SK-N-SH (cell line): ENCODE data around the gene SCARB1. TPM values are rescaled to one million over a fixed set of nuclear protein-coding genes. Genes with fewer than 3 reads are reported as not detected.

Experiments used
- CTCF ChIA-PET: fragments of 300-600, 350-600 bp; formaldehyde crosslinking; extraction: SDS; loops from one replicate; lab custom pipeline; 2021; lab: Yijun Ruan, JAX
- POLR2A ChIA-PET: fragments of 350-600 bp; sonication (Branson Sonifier 250); formaldehyde crosslinking; extraction: SDS; loops from one replicate; lab custom pipeline; 2020; ENCODE audit warnings: antibody characterized with exemption, inconsistent platforms; lab: Yijun Ruan, JAX
- DNase-seq: peaks from one replicate; pipeline ENCODE4 v3.0.0; 2012
- H2AFZ ChIP-seq: fragments of 200-600 bp; sonication (generic); 2 replicates; pipeline ENCODE4 v1.8.1; 2016; ENCODE audit warnings: antibody characterized with exemption, mild to moderate bottlenecking, low read depth
- H3F3A ChIP-seq: fragments of 200-600 bp; sonication (generic); replicated peaks from 2 replicates; pipeline ENCODE3; 2016; ENCODE audit warnings: antibody characterized with exemption, mild to moderate bottlenecking; ENCODE audit not compliant: insufficient read depth
- H3K27ac ChIP-seq, 2 experiments: fragments of 200-500 bp in 1 of 2; fragments of 200-600 bp in 1 of 2; sonication (Bioruptor generic) in 1 of 2; sonication (generic), shearing (Covaris generic) in 1 of 2; 2 replicates each; pipeline versions ENCODE4 v1.5.1 to v1.6.1; 2014 to 2016; ENCODE audit warnings: low read depth in 2 of 2, inconsistent platforms in 1 of 2, low read length in 1 of 2, mild to moderate bottlenecking in 1 of 2, mixed read lengths in 1 of 2
- H3K27me3 ChIP-seq: fragments of 200-600 bp; sonication (generic), shearing (Covaris generic); 2 replicates; pipeline ENCODE4 v1.6.1; 2016; ENCODE audit warnings: mixed run types; ENCODE audit not compliant: insufficient read depth
- H3K36me3 ChIP-seq, 2 experiments: fragments of 200-500 bp in 1 of 2; fragments of 200-600 bp in 1 of 2; sonication (Bioruptor generic) in 1 of 2; sonication (generic) in 1 of 2; replicated peaks in 1 of 2; 2 replicates each; pipeline versions ENCODE3 to v1.5.1; 2014 to 2016; ENCODE audit warnings: low read length in 1 of 2, mild to moderate bottlenecking in 1 of 2; ENCODE audit not compliant: insufficient read depth in 2 of 2, control insufficient read depth in 1 of 2
- H3K4me1 ChIP-seq, 2 experiments: fragments of 200-500 bp in 1 of 2; fragments of 200-600 bp in 1 of 2; sonication (Bioruptor generic) in 1 of 2; sonication (generic), shearing (Covaris generic) in 1 of 2; 2 replicates each; pipeline versions ENCODE4 v1.5.1 to v1.6.1; 2014 to 2016; ENCODE audit warnings: low read depth in 1 of 2, low read length in 1 of 2, mixed run types in 1 of 2; ENCODE audit not compliant: insufficient read depth in 2 of 2, control insufficient read depth in 1 of 2
- H3K4me2 ChIP-seq: fragments of 200-600 bp; sonication (generic), shearing (Covaris generic); 2 replicates; pipeline ENCODE4 v1.6.1; 2017; ENCODE audit warnings: mixed run types
- H3K4me3 ChIP-seq, 2 experiments: fragments of 200-500 bp in 1 of 2; fragments of 200-600 bp in 1 of 2; sonication (Bioruptor generic) in 1 of 2; sonication (generic), shearing (Covaris generic) in 1 of 2; 2 replicates each; pipeline versions ENCODE4 v1.5.1 to v1.8.1; 2014 to 2016; ENCODE audit warnings: low read depth in 2 of 2, inconsistent platforms in 1 of 2, low read length in 1 of 2, mild to moderate bottlenecking in 1 of 2, mixed read lengths in 1 of 2, moderate library complexity in 1 of 2
- H3K79me2 ChIP-seq: fragments of 200-600 bp; sonication (generic); 2 replicates; pipeline ENCODE4 v1.8.1; 2017; ENCODE audit warnings: mild to moderate bottlenecking; ENCODE audit not compliant: insufficient read depth
- H3K9ac ChIP-seq: fragments of 200-600 bp; sonication (generic); 2 replicates; pipeline ENCODE4 v1.6.1; 2017; ENCODE audit warnings: mixed run types
- H3K9me2 ChIP-seq: fragments of 200-600 bp; sonication (generic); 2 replicates; pipeline ENCODE4 v1.6.1; 2017; ENCODE audit warnings: mixed run types
- H3K9me3 ChIP-seq: fragments of 200-600 bp; sonication (generic); 2 replicates; pipeline ENCODE4 v1.6.1; 2017; ENCODE audit warnings: mixed run types, mild to moderate bottlenecking, moderate library complexity
- H4K20me1 ChIP-seq: fragments of 200-600 bp; sonication (generic); 2 replicates; pipeline ENCODE4 v1.6.1; 2017; ENCODE audit warnings: mild to moderate bottlenecking, mixed run types; ENCODE audit not compliant: insufficient read depth
- CHD2 ChIP-seq: fragments of 150-350 bp; IDR thresholded peaks from 2 replicates; pipeline ENCODE4 v1.6.1; 2018; ENCODE audit warnings: low read length; ENCODE audit not compliant: partially characterized antibody
- FOSL2 ChIP-seq: IDR thresholded peaks from 2 replicates; pipeline ENCODE4 v1.4.0; 2012; ENCODE audit warnings: low read depth, mild to moderate bottlenecking, moderate library complexity, borderline replicate concordance
- FOXJ3 ChIP-seq: sonication (generic); formaldehyde crosslinking; IDR thresholded peaks from 2 replicates; pipeline ENCODE4 v1.5.1; 2020; ENCODE audit warnings: mild to moderate bottlenecking, missing genetic modification reagents
- GATA2 ChIP-seq: sonication (generic); formaldehyde crosslinking; IDR thresholded peaks from 2 replicates; pipeline ENCODE4 v1.5.0; 2020; ENCODE audit warnings: mild to moderate bottlenecking, missing genetic modification reagents
- NRF1 ChIP-seq: IDR thresholded peaks from 2 replicates; pipeline ENCODE4 v1.6.1; 2012; ENCODE audit warnings: low read depth, mild to moderate bottlenecking, low read length
- POLR2AphosphoS5 ChIP-seq: IDR thresholded peaks from 2 replicates; pipeline ENCODE4 v1.6.1; 2012; ENCODE audit warnings: low read depth, low read length
- RCOR1 ChIP-seq: fragments of 150-350 bp; IDR thresholded peaks from 2 replicates; pipeline ENCODE4 v1.6.1; 2017; ENCODE audit warnings: antibody characterized with exemption, low read length
- SIN3A ChIP-seq: IDR thresholded peaks from 2 replicates; pipeline ENCODE4 v1.6.1; 2012; ENCODE audit warnings: low read depth, mild to moderate bottlenecking, low read length, moderate library complexity, borderline replicate concordance
- SMC3 ChIP-seq: IDR thresholded peaks from 2 replicates; pipeline ENCODE4 v1.6.1; 2012; ENCODE audit warnings: low read depth, low read length, improper control_type of control experiment
- TEAD4 ChIP-seq: IDR thresholded peaks from 2 replicates; pipeline ENCODE4 v1.4.0; 2012; ENCODE audit warnings: mild to moderate bottlenecking, borderline replicate concordance; ENCODE audit not compliant: insufficient read depth
- WGBS: methylation state at CpG from one replicate; pipeline ENCODE4 v1.1.6; 2017; ENCODE audit warnings: low lambda C conversion rate; 5-methylcytosine and 5-hydroxymethylcytosine counted together
- polyA plus RNA-seq, 3 experiments: library from polyadenylated mRNA; depleted of rRNA; stranded (reverse); fragments of >200 nt; gene quantifications; 2 replicates each; pipeline ENCODE4 v1.2.3, GENCODE V29; 2012
- TF ChIP-seq, protein P1 (sequence below): IDR thresholded peaks from 2 replicates; pipeline ENCODE4 v1.4.0; 2012; ENCODE audit warnings: low read depth, borderline replicate concordance
- TF ChIP-seq, protein P2 (sequence below): fragments of 150-350 bp; IDR thresholded peaks from 2 replicates; pipeline ENCODE4 v1.6.1; 2016; ENCODE audit warnings: mild to moderate bottlenecking, low read depth, low read length
- TF ChIP-seq, protein P3 (sequence below): IDR thresholded peaks from 2 replicates; pipeline ENCODE4 v1.6.1; 2012; ENCODE audit warnings: mild to moderate bottlenecking, low read depth, low read length, moderate library complexity

Gene SCARB1
- polyA plus RNA-seq, 1 of the 3 experiments (the other 2 are of a cell fraction), result 33.0 TPM

DNA sequence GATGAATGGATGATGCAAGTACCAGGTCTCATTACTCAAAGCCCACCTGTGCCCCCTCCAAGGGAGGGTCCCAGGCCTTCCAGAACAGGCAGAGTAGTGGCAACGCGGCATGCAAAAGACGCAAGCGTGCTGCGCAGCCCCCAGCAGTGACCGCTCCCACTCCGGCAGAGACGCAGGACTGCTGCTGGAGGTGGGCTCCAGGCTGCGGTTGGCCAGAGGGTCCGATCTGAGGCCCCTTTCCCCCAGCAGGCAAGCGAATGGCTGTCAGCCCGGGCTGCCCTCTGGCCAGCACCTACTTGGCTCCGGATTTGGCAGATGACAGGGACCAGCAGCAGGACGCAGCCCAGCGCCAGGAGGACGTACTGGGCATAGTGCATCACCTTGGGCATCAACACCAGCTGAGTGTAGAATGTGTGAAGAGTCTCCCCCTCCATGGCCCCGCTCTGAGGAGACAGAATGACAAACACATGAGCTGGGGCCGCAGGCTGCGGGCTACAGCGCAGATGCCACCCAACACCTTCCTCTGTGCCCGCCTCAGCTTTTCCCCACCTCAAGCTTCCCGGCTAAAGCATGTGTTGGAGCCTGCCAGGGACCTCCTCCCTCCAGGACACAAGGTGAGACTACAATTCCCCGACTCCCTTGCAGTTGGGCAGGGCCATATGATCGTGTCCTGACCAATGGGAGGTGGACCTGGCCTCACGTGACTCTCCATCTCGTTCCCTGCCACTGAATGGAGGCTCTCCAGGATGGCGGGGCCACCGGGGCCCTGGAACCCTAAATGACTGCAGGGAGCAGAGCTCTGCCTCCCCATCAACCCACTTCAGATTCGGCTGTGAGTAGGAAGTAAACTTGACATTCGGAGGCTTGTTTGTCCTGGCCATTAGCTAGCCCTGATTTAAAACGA is 77.4 kb downstream of the SCARB1 start (continued):
- peak; percentile 24; the same call in 1 of the 2 replicates for TF ChIP-seq SIN3A
- no peak for TF ChIP-seq GATA2 (CRISPR knock-in tag)
- no peak for TF ChIP-seq SMC3
- TF ChIP-seq POLR2AphosphoS5, result peak; percentile 82
- TF ChIP-seq FOSL2, result no peak
- TF ChIP-seq, all 33 proteins: peak for 8

DNA sequence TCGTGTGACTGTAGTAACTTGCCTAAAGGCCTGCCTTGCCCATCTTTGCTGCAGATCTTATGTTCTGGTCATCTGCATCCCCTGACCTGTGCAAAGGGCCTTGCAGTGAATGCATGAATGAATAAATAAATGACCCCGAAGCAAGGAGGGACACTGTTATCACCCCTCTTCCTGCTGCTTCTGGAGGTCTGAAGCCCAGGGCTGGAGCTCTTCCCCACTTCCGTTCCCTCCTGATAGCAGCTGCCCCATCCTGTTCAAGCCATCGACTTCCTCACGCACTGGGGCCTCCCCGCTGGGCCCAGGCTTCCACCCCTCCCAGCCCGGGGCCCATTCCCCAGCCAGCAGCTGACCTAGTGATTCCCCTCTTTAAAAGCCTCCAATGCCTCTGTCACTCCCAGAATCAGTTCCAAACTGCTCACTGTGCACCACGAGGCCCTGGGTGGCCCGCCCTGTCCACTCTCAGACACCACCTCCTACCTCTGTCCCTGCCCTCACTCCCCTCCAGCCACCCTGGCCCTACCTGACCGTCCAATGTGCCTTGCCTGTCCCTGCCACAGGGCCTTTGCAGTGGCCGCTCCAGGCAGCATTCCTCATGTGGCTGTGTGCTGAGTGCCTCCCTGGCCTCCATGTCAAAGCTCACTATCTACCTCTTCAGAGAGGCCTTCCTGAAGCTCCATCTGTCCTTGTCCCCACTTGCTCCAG is 78.6 kb downstream of the SCARB1 start:
- CTCF ChIA-PET, result interaction anchor here (0.6 to 1.0 kb wide), 3 partner anchors 12 to 156 kb away, joined by 3 read pairs; no protein-coding TSS in a partner anchor

More for the DNA sequence above, 78.6 kb downstream of the SCARB1 start:
- Histone ChIP-seq H3K9me3 (no peaks in the 10 kb centered on the region), H2AFZ (no peak overlapping the region), H3K4me2 (no peak overlapping the region), H3K27ac (no peak overlapping the region), H3K9ac (no peak overlapping the region), H3K79me2 (no peaks in the 10 kb centered on the region), H4K20me1 (no peaks in the 10 kb centered on the region), H3F3A (no peaks in the 10 kb centered on the region), H3K4me3 (no peak overlapping the region), H3K27me3 (no peaks in the 10 kb centered on the region), H3K4me1 (peaks cover 0 to 8% of the 10 kb centered on the region in 2 experiments; a peak in 1 of 4 replicates), H3K36me3 (no peaks in the 10 kb centered on the region), H3K9me2 (no peaks in the 10 kb centered on the region)
- WGBS, result 86% methylated on average over 10 of the region's 11 CpGs
- TF ChIP-seq NRF1 (no peak), RCOR1 (no peak), GATA2 (CRISPR knock-in tag) (no peak), SMC3 (no peak), CHD2 (no peak), FOXJ3 (CRISPR knock-in tag) (no peak), TEAD4 (no peak)
- TF ChIP-seq, protein P1, sequence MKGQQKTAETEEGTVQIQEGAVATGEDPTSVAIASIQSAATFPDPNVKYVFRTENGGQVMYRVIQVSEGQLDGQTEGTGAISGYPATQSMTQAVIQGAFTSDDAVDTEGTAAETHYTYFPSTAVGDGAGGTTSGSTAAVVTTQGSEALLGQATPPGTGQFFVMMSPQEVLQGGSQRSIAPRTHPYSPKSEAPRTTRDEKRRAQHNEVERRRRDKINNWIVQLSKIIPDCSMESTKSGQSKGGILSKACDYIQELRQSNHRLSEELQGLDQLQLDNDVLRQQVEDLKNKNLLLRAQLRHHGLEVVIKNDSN, result no peak
- TF ChIP-seq, protein P2, sequence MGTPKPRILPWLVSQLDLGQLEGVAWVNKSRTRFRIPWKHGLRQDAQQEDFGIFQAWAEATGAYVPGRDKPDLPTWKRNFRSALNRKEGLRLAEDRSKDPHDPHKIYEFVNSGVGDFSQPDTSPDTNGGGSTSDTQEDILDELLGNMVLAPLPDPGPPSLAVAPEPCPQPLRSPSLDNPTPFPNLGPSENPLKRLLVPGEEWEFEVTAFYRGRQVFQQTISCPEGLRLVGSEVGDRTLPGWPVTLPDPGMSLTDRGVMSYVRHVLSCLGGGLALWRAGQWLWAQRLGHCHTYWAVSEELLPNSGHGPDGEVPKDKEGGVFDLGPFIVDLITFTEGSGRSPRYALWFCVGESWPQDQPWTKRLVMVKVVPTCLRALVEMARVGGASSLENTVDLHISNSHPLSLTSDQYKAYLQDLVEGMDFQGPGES, result no peak
- TF ChIP-seq, protein P3, sequence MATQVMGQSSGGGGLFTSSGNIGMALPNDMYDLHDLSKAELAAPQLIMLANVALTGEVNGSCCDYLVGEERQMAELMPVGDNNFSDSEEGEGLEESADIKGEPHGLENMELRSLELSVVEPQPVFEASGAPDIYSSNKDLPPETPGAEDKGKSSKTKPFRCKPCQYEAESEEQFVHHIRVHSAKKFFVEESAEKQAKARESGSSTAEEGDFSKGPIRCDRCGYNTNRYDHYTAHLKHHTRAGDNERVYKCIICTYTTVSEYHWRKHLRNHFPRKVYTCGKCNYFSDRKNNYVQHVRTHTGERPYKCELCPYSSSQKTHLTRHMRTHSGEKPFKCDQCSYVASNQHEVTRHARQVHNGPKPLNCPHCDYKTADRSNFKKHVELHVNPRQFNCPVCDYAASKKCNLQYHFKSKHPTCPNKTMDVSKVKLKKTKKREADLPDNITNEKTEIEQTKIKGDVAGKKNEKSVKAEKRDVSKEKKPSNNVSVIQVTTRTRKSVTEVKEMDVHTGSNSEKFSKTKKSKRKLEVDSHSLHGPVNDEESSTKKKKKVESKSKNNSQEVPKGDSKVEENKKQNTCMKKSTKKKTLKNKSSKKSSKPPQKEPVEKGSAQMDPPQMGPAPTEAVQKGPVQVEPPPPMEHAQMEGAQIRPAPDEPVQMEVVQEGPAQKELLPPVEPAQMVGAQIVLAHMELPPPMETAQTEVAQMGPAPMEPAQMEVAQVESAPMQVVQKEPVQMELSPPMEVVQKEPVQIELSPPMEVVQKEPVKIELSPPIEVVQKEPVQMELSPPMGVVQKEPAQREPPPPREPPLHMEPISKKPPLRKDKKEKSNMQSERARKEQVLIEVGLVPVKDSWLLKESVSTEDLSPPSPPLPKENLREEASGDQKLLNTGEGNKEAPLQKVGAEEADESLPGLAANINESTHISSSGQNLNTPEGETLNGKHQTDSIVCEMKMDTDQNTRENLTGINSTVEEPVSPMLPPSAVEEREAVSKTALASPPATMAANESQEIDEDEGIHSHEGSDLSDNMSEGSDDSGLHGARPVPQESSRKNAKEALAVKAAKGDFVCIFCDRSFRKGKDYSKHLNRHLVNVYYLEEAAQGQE, result no peak
- POLR2A ChIA-PET, result no interaction called here
- DNase-seq, result no peak
